Measurements from ENCODE around the gene C16orf90. TPM values are rescaled to one million over a fixed set of nuclear protein-coding genes. Genes with fewer than 3 reads are reported as not detected.
A peak's percentile ranks its signal among the peaks of the same experiment; 100 is the strongest.

The C16orf90 gene
- total RNA-seq, 2 experiments from 2014 or later, result not detected

DNA sequence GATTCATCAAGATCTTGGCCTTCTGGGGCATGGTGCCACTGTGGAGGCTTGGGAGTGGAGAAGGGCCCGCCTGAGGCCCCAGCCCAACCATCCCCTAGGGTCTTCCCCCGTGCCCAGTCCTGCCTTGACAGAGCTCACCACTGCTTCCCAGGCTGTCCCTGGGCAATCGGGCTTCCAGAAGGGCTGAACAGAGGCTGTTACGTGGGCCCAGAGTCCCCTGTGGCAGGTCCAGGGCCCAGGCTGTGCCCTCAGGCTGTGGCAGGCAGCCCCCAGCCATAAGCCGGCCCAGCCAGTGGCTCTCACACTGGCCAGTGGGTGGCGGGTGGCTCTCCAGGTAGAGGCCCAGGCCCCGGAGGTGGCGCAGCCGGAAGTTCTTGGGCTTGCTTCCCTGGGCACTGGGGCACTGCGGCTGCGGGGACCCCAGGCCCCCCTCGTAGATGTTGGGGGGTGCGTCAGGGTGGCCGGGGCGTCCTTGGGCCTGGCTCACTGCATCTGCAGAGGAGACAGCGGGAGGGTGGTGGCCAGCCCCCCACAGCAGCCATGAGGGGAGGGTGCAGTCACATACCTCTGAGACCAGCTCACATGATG lies 809 bp downstream of the C16orf90 start:
- BruUV-seq (replicated peaks), result no TSS peak
- CTCF ChIA-PET (ENCODE audit: unreplicated experiment), result no interaction called here
- intact Hi-C loops (cut with micrococcal nuclease; ENCODE audit: unreplicated experiment), result no loop called here
- DNase-seq (ENCODE audit: low spot score), result no peak
- Histone ChIP-seq H3K4me1 (ENCODE audit: insufficient read depth, low read length, poor library complexity, severe bottlenecking) (no peaks in the 10 kb centered on the region), H3K9me2 (ENCODE audit: insufficient read depth, low read length) (no peaks in the 10 kb centered on the region), H3K79me2 (ENCODE audit: insufficient read depth, low read depth, low read length) (no peaks in the 10 kb centered on the region), H3K27ac (ENCODE audit: low read depth, low read length, poor library complexity, severe bottlenecking) (no peak overlapping the region), H3K4me3 (ENCODE audit: low read depth, low read length, poor library complexity, severe bottlenecking) (no peak overlapping the region), H3K4me2 (ENCODE audit: low read length) (no peak overlapping the region), H2AFZ (ENCODE audit: low read length) (no peak overlapping the region), H3K36me3 (ENCODE audit: insufficient read depth, low read length) (no peaks in the 10 kb centered on the region), H4K20me1 (ENCODE audit: insufficient read depth, low read length) (no peaks in the 10 kb centered on the region), H3K9me3 (ENCODE audit: low read length) (no peaks in the 10 kb centered on the region)
- POLR2A ChIA-PET, result no interaction called here
- TF ChIP-seq, protein P1, sequence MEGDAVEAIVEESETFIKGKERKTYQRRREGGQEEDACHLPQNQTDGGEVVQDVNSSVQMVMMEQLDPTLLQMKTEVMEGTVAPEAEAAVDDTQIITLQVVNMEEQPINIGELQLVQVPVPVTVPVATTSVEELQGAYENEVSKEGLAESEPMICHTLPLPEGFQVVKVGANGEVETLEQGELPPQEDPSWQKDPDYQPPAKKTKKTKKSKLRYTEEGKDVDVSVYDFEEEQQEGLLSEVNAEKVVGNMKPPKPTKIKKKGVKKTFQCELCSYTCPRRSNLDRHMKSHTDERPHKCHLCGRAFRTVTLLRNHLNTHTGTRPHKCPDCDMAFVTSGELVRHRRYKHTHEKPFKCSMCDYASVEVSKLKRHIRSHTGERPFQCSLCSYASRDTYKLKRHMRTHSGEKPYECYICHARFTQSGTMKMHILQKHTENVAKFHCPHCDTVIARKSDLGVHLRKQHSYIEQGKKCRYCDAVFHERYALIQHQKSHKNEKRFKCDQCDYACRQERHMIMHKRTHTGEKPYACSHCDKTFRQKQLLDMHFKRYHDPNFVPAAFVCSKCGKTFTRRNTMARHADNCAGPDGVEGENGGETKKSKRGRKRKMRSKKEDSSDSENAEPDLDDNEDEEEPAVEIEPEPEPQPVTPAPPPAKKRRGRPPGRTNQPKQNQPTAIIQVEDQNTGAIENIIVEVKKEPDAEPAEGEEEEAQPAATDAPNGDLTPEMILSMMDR (conservative IDR thresholded peaks at IDR 0.05; ENCODE audit: low read length), result no peak
- no peak for TF ChIP-seq EZH2phosphoT487 (IDR thresholded peaks at IDR 0.05; ENCODE audit: borderline replicate concordance, low read depth, low read length)

DNA sequence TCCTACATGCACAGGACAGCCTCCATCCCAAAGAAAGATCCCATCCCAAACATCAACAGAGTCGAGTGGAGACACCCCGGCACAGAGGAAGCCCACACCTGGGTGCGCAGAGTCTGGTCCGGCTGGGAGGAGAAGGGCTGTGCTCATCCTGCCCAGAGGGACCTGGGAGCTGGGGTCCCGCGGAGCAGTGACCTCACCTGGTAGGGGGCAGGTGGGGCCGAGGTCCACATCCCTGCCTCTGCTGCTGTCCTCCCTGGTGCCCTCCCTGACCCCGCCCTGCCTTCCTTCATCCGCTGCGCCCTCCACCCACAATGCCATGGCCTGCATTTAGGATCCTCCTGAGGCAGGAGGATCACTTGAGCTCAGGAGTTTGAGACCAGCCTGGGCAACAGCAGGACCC lies 2.9 kb downstream of the C16orf90 start:
- no peak for DNase-seq (ENCODE audit: low spot score)
- no peak overlapping the region for H2AFZ ChIP-seq (ENCODE audit: low read length)
- ChIA-PET POLR2A (no interaction called here), CTCF (ENCODE audit: unreplicated experiment) (no interaction called here)
- intact Hi-C loops (cut with micrococcal nuclease; ENCODE audit: unreplicated experiment), result no loop called here
- no peak for TF ChIP-seq EZH2phosphoT487 (IDR thresholded peaks at IDR 0.05; ENCODE audit: borderline replicate concordance, low read depth, low read length)
- TF ChIP-seq, protein P1 (conservative IDR thresholded peaks at IDR 0.05; ENCODE audit: low read length), result no peak
- H3K79me2 ChIP-seq (ENCODE audit: insufficient read depth, low read depth, low read length), result no peaks in the 10 kb centered on the region
- H3K9me2 ChIP-seq (ENCODE audit: insufficient read depth, low read length), result no peaks in the 10 kb centered on the region
- H3K4me3 ChIP-seq (ENCODE audit: low read depth, low read length, poor library complexity, severe bottlenecking), result no peak overlapping the region
- H3K4me1 ChIP-seq (ENCODE audit: insufficient read depth, low read length, poor library complexity, severe bottlenecking), result no peaks in the 10 kb centered on the region
- no peak overlapping the region for H3K4me2 ChIP-seq (ENCODE audit: low read length)
- BruUV-seq (replicated peaks), result no TSS peak
- no peak overlapping the region for H3K27ac ChIP-seq (ENCODE audit: low read depth, low read length, poor library complexity, severe bottlenecking)
- no peaks in the 10 kb centered on the region for H3K9me3 ChIP-seq (ENCODE audit: low read length)
- H4K20me1 ChIP-seq (ENCODE audit: insufficient read depth, low read length), result no peaks in the 10 kb centered on the region
- no peaks in the 10 kb centered on the region for H3K36me3 ChIP-seq (ENCODE audit: insufficient read depth, low read length)

DNA sequence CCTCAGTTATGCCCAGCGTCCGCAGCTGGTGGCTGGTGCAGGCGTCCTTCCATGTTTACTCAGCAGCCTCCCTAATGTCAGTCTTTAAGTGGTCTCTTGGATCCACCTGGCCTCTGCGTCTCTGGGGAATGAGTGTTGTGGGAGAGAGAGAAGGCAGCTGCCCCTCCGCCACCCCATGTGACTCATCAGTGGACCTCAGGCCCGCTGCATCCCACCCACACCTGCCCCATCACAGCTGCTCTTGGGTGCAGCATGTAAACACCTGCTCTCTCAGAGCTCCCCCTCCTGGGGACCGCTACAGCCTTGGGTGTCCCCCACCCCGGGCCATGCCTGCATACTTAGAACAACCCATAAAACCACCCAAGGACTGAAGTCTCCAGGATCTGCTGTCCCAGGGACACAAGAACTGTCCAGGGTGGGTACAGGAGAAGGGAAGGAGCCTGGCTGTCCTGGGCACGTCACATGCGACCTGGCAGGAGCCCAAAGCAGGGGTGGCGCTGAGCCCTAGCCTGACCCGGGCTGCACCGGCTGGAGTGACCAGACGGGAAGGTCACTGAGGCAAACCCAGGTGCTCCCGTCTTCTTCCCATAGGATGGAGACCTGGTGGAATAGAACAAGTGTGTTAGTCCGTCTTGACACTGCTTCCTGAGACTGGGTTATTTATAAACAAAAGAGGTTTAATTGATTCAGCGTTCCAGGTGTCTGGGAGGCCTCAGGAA lies 4.2 kb downstream of the C16orf90 start:
- H3K9me3 ChIP-seq (ENCODE audit: low read length), result no peaks in the 10 kb centered on the region
- no peak overlapping the region for H3K27ac ChIP-seq (ENCODE audit: low read depth, low read length, poor library complexity, severe bottlenecking)
- peak; percentile 37 for DNase-seq (ENCODE audit: low spot score)
- no peak overlapping the region for H3K4me3 ChIP-seq (ENCODE audit: low read depth, low read length, poor library complexity, severe bottlenecking)
- CTCF ChIA-PET (ENCODE audit: unreplicated experiment), result no interaction called here
- no TSS peak for BruUV-seq (replicated peaks)
- H3K79me2 ChIP-seq (ENCODE audit: insufficient read depth, low read depth, low read length), result no peaks in the 10 kb centered on the region
- no peak overlapping the region for H2AFZ ChIP-seq (ENCODE audit: low read length)
- POLR2A ChIA-PET, result no interaction called here
- H4K20me1 ChIP-seq (ENCODE audit: insufficient read depth, low read length), result no peaks in the 10 kb centered on the region
- no peak overlapping the region for H3K4me2 ChIP-seq (ENCODE audit: low read length)
- no peaks in the 10 kb centered on the region for H3K9me2 ChIP-seq (ENCODE audit: insufficient read depth, low read length)
- intact Hi-C loops (cut with micrococcal nuclease; ENCODE audit: unreplicated experiment), result no loop called here
- no peaks in the 10 kb centered on the region for H3K4me1 ChIP-seq (ENCODE audit: insufficient read depth, low read length, poor library complexity, severe bottlenecking)
- TF ChIP-seq, protein P1 (conservative IDR thresholded peaks at IDR 0.05; ENCODE audit: low read length), result peak; percentile 58
- TF ChIP-seq EZH2phosphoT487 (IDR thresholded peaks at IDR 0.05; ENCODE audit: borderline replicate concordance, low read depth, low read length), result no peak
- H3K36me3 ChIP-seq (ENCODE audit: insufficient read depth, low read length), result no peaks in the 10 kb centered on the region

All from OCI-LY7 (cell line).